ENCODE measurements around the gene RANBP3.
"Not testable (repeated sequence)": the region's sequence is repeated elsewhere in the genome, so short reads cannot be mapped to it uniquely, and the experiment has no call there.

Gene RANBP3, protein sequence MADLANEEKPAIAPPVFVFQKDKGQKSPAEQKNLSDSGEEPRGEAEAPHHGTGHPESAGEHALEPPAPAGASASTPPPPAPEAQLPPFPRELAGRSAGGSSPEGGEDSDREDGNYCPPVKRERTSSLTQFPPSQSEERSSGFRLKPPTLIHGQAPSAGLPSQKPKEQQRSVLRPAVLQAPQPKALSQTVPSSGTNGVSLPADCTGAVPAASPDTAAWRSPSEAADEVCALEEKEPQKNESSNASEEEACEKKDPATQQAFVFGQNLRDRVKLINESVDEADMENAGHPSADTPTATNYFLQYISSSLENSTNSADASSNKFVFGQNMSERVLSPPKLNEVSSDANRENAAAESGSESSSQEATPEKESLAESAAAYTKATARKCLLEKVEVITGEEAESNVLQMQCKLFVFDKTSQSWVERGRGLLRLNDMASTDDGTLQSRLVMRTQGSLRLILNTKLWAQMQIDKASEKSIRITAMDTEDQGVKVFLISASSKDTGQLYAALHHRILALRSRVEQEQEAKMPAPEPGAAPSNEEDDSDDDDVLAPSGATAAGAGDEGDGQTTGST

DNA sequence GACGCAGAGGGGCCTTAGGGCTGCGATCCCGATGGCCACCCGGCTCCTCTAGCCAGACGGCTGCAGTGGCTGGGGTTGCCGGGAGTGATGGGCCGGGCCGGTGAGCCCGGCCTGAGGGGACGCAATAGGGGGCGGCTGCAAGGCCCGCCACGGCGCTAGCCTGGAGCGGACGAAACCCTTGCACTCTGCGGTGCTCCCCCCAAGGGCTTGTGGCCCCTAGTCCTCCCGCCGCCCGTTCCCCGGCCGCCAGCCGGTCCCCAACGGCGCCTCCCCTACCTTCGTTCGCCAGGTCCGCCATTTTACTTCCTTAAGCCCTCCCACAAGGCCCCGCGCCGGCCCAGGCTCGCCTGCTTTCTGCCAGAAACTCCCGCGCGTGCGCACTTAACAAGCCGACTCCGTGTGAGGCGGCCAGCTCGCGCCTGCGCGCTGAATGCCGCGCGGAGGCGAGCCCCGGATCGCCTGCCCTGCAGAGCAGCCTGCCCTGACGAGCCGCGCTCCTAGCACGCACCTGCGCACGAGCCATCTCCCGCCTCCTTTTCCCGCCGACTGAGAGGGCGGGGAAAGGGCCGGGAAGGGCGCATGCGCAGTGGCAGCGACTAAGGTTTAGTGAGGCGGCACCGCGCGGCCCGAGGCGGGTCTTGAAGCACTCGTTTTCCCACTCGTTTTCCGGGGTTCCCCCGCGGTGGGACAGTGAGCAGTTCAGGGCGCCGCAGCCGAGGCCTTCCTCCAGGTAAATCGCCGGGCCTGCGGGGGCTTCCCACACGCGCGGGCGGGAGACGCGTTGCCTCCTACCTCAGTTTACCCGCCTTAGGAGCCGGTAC lies at the start of gene RANBP3:
TSS of gene RANBP3 (minus strand) at position 356 of the 821 bp plus-strand sequence. CDS start at position 298, 58 bp downstream.
- peak; percentile 99 for DNase-seq

DNA sequence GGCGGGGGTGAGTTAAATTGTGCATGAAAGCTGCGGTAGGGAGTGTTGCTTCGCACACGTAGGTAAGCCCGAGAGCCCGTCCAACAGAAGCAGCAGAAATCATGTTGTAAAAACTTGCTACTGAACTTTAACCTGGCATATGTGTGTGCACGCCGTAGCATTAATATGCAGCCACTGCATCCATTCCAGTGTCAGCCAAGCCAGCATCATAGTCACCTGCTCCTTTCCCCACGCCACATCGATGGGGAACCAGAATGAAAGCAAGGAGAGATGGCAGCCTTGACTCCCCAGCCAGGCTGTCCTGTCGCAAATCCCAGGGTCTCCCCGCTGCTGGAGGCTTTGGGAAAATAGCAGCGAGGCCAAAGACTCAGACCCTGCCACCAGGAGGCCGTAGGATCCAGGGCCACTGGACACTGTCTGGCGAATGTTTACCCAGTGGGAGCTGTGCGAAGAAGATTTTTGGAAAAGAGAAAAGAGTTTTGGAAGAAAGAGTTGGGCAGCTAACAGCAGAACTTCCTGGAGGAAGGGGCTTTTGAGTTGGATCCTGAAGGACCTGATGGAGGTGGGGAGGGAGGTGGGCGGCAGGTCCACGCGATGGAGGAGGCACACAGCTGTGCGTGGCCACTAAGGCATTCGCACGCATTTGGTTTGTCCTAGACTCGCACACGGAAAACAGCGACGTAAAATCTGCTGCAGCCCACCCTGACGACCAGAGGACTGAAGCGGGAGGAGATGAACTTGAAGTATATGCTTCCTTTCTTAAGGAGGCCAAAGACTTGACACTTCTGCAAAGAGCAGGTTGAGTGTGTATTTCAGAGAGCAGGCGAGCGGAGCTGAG lies 48.7 kb upstream of the RANBP3 start:
- DNase-seq = no peak

DNA sequence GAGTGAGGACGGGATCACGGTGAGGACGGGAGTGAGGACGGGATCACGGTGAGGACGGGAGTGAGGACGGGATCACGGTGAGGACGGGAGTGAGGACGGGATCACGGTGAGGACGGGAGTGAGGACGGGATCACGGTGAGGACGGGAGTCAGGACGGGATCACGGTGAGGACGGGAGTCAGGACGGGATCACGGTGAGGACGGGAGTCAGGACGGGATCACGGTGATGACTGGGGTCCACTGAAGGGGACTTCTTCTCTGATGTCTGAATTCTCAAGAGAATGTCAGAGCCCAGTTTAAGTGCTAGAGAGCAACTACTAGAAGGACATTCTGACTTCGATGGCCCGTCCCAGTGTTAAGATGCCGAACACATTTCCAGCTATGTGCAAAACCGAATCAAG lies 46.8 kb upstream of the RANBP3 start:
- DNase-seq = not testable (repeated sequence)

DNA sequence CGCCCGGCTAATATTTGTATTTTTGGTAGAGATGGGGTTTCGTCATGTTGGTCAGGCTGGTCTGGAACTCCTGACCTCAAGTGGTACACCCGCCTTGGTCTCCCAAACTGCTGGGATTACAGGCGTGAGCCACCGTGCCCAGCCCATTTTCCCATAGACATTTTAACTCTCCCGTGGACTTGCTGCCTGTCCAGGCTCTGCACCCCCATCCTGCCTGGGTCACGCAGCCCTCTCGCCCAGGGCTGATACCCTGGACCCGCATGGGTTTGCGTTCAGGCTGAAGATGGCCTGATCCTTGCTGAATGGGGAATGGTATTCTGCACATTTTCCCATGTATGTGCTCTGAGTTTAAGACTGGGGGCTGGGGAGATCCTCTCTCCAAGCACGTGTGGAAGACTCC lies 46.0 kb upstream of the RANBP3 start:
- DNase-seq = no peak

DNA sequence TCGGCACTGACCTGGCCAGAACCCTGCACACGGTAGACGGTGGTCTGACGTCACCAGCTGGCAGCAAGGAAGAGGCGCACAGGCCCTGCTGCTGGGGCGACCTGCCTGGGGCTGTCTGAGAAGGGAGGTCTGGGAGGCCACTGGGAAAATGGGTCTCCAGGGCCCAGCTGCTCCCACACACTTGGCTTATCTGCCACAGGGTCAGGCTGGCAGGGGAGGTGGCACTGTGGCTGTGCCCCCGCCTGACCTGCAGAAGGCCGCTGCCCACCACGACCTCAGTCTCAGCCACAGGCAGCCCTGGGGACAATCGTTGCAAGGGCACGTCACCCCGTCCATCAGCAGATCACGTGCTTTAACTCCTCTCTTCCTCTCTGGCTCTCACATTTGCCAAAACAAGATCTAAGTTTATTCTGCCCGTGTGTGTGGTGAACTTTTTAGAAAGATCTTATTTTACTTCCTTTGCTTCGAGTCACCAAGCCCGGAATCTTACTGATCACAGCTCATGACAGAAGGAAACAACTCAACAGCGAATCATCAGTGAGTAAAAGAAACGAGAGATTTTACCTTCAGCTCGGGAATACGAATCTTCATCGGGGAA lies 45.2 kb upstream of the RANBP3 start:
- DNase-seq = no peak

DNA sequence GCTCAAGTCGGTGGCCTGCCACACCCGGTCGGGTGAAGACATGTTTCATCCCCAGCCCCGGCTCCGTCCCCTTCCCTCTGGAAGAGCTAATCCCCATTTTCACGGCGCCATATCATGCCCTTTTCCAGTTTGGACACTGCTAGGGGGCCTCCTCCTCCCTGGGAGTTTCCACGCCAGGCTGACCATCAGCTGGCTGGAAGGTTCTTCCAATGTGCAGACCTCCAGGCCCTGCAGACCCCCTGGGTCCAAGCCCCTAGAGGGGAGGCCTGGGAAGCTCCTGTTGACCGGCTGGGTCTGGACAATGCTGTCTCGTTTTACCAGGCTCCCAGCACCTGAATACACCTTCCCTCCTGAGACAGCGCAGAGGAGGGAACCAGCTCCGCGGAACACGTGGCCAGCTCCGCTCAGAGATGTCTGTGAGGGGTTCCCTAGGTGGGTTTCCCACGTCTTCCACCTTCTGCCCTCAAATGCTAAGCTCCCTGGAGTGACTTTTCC lies 44.7 kb upstream of the RANBP3 start:
- DNase-seq = no peak

DNA sequence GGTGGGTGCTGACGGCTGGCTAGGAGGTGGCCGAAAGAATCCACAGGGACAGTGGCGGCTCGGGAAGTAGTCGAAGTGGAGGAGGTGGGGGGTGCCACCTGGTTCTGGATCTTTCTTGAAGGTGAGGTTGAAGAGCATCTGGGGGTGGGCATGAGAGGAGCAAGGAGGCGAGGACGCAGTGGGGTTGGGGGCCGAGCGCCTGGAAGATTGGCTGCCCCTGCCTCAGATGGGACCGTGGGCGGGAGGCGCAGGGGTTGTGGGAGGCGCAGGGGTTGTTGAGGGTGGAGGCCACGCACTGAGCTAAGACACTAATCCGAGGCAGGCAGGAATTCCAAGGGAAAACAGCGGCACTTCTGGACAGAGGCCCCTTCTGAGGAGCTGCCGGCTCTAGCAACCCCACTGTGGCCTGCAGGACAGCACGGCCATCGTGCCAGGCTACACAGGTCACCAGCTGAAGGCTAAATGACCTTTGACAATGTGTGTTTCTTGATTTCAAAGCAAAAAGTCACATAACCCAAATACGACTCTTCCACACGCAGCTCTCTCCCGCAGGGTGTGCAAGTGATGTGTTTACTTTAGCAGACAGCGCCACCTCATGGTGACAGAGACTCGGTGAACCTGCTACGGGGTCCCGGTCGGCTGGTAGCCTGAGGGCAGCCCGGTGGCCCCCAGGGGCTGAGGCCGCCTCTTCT lies 44.1 kb upstream of the RANBP3 start:
- DNase-seq = peak; percentile 80

DNA sequence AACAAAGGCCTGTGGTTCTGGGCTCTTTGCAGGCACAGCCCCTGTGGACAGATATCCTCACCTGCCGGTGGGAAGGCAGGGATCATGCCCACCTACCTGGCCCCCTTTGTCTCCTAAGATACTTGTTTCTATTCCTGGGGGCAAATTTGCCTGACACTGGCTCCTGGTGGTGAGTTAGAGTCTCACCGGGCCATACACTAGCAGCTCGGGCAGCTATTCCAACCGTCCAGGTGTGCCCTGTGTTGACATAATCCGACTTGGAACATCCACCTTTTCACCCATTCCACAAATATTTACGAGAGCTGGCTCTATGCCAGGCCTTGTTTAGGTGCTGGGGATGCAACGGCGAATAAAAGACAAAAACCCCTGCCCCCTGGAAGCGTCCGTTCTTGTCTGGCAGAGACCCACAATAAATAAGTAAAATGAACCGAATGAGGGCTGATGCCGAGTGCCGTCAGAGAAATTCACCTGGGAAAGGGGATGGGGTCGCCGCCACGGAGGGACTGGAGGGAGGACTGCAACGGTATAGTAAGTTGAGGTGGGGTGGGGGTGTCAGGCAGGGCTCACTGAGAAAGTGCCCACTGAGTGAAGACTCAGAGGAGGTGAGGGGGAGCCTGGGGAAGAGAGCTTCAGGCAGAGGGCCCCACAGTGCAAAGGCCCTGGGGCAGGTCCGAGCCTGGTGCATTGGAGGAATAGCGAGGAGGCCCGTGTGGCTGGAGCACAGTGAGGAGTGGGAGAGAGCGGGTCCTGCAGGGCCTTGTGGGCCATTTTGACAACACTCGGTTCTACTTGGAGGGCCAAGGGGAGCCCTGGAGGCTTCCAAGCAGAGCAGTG lies 43.2 kb upstream of the RANBP3 start:
- DNase-seq = no peak

DNA sequence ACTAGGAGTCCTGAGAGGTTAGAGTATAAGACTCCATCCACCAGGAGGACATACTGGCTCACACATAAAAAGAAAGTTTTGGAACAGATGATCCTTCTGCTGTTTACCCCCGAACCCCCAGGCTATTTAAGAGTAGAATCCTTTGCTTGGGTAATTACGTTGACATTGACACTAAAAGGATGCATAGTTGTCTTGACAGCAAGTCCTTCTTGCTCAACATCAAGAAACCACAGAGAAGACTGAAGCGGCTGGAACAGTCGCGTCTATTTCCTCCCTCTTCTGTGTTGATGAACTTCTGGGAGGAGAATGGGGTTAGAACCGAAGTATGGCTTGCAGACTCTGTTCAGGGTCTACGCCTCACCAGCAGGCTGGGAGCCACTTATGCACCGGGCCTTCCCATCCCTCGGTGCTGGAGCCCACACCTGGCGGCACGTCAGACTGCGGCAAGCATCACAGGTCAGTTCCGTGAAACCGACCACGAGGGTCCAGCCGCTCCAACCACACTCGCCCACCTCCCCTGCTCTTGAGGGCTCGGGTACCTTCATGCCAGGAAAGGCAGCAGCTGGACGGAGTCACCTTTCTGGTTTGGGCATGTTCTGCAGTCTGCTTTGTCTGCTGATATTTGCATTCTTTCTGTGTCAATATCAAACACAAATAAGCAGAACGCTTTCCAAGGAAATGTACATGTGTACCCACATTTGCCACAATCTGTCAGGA lies 42.4 kb upstream of the RANBP3 start:
- no peak for DNase-seq

DNA sequence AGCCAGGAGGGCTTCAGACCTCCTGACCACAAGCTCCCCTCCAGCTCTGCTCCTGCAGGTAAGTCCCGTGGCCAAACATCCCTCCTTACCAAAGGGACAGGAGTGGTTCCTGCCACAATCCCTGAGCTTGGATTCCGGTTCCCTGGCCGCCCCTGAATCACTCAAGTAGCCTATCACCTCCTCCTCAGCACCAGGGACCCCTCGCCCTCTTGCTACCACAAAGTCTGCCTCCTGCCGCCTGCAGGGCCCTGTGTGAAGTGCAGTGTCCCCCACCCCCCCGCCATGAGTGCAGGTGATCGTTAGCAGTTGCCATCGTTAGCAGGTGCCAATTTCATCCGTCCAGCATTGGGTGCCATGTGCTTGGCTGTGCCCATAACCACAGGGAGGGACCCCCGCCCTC lies 40.8 kb upstream of the RANBP3 start:
- no peak for DNase-seq

DNA sequence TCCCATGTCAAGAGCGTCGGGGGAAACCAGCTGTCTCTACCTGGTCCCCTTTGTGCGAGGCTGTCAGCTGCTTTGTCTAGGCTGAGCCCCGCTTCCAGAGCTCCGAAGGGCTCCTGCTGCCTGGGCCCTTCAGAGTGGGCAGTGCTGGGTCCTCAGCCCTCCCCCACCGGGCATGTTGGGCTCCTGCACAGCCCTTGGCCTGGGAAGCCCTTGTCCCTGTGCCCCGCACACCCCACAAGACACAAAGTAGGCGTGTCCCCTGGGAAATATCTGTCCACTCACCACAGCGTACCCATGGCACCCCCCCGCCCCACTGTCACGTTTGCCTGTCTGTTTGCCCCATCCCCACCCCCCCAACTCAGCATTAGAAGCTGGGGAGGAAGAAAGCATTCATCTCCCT lies 39.6 kb upstream of the RANBP3 start:
- DNase-seq = no peak

DNA sequence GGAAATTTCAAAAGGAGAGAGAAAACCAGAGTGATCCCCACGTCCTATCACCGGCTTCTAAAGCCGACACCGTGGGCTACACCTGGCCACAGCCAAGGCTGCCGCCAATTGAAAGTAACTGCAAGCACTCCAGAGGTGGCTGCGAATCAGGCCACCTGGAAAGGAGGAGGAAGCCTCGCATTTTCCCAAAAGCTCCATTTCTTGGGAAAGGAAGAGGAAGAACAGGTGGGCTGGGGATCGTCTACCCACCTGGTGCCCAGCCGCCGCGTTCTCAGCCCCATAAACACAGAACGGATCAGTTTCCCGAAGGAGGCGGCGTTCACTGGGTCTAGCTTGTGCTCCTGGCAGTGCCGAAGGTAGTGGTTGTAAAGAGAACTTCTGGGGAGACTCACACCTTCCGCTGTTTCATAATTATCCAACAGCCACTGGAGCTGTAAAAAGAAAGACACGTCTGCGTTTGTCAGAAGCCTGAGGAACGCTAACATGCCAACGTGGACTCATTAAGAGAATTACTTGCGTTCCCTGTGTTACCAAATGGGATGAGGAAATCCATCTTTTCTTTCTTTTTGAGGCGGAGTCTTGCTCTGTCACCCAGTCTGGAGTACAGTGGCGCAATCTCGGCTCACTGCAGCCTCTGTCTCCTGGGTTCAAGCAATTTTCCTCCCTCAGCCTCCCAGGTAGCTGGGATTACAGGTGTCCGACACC lies 38.1 kb upstream of the RANBP3 start:
- no peak for DNase-seq

DNA sequence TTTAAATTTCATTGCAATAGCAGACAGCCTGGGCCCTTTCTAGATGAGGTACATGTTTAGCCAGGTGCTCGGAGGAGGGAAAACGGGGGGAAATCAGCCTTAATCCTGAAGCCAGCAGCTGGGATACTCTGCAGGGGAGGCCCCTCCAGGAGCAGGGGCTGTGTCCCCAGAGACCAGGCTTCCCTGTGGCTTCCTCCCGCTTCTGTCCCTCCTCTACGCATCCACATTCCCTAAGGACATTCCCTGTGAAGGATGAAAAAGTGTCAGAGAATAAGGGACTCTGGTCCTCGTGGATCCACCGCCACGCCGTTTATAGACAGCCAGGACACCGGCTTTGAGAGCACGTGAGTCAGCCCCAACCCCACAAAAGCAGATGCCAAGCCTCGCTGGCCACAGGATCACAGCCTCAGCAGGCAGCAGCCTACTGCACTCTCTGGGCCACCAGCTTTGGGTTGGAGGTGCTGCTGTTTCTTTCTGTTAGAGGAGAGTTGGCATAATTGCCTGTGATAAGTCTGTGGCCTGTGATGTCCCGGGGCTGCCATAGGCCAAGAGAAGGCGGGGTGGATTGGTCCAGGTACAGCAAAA lies 36.7 kb upstream of the RANBP3 start:
- DNase-seq = no peak

DNA sequence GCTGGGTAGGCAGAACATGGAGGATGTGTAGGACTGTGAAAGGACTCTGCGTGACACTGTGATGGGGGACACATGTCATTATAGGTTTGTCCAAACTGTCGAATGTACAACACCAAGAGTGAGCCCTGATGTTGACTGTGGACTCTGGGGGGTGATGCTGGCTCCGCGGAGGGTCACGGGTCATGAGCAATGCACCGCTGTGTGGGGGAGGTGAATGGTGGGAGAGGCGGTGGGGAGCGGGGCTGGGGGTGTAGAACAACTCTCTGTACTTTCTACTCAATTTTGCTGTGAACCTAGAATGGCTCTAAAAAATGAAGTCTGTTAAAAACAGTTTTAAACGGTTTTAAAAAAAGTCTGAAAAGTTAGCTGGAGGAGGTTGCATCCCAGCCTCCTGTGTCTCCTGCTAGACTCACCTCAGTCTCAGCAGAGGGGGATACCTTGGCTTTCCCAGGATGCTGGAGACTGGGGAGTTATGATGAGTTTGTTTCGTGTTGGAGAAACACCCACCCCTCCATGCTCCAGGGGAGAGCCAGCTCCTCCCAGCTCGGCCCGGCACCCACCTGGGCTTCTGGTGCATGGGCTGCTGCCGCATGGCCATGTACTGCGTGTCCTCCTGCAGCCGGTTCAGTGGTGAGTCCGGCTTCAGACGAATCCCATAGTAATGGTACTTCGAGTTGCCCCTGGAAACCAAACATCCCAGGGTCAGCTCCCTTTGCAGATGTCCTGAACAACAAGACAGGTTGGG lies 34.7 kb upstream of the RANBP3 start:
- no peak for DNase-seq

DNA sequence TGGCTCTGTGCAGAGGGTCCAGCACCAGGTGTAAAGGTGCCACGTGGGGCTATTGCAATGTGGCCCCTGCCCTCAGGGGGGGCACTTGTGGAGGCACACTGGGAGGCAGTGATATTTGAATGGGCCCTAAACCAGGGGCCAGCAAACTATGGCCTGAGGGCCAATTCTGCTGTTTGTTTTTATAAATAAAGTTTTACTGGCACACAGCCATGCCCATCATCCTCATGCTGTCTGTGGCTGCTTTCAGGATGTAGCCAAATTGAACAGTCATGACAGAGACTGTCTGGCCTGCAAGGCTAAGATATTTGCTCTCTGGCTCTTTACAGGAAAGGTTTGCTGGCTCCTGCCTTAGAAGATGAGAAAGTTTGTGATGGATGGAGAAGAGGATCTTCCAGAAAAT lies 33.9 kb upstream of the RANBP3 start:
- no peak for DNase-seq

DNA sequence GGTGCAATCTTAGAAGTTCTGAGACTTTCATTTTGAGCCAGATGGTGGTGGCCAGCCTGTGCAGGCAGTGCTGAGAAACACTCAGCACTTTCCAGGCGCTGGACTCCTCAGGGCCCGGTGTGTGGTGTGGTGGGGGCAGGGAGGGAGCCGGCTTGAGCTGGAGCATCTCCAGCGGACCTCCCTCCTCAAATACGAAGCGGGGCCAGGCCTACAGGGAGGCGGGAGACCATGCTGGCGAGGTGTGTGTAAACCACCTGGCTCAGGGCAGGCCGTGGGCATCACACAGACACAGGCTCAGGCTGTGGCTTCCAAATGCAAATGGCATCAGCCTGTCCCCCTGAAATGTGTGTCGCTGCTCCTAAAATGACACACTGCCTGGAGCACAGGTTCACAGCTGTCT lies 33.3 kb upstream of the RANBP3 start:
- no peak for DNase-seq

DNA sequence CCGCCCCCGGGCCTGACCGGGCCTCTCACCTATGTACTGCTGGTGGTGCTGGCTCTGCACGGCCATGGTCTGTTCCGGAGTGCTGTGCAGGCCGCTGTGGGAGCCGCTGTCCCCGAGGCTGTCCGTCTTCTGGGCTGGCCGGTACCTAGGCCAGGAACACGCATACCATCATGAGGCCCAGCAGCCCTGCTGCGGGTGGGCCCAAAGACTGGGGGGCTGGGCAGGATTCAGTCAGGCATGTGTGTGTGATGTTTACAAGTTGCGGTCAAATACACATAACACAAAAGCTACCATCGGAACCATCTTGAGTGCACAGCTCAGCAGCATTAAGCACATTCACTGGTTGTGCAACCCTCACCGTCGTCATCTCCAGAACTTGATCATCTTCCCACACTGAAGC lies 32.2 kb upstream of the RANBP3 start:
- no peak for DNase-seq

DNA sequence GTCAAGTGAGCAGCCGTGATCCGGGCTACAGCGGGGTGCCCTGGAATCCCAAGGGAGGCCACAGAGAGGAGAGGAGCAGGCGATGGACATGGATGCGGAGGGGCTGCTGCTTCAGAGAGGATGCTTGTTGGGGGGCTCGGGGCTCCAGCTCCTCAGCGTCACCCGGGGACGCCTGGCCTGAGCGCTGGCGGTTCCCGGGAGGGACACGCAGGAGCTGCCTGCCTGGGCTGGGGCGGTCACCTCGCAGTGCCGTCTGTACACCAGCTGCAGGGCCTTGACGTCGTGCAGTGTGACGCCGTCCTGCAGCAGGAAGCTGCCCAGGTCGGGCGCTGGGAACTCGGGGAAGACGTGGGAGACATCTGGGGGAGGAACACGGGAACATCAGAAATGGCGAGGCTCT lies 29.9 kb upstream of the RANBP3 start:
- DNase-seq = no peak

Data from CD4-positive, alpha-beta T cell treated with Interleukin-21 for 1 hour (primary cell).